Left ventricle myocardium inferior (tissue), 1 donor: ENCODE data around the gene STEAP3. TPM values are rescaled to one million over a fixed set of nuclear protein-coding genes. Genes with fewer than 3 reads are reported as not detected.

Source experiments
- DNase-seq: peaks from one replicate; pipeline ENCODE4 v3.0.0-alpha.2; 2020
- H3K27ac ChIP-seq: fragments of 200-600 bp; replicated peaks from 2 replicates; pipeline ENCODE4 v1.8.0; 2021
- H3K27me3 ChIP-seq: fragments of 200-600 bp; 2 replicates; pipeline ENCODE4 v1.8.0; 2021; ENCODE audit warnings: low read depth
- H3K36me3 ChIP-seq: fragments of 200-600 bp; 2 replicates; pipeline ENCODE4 v1.8.0; 2021
- H3K4me1 ChIP-seq: fragments of 200-600 bp; 2 replicates; pipeline ENCODE4 v1.8.0; 2021
- H3K4me3 ChIP-seq: fragments of 200-600 bp; 2 replicates; pipeline ENCODE4 v1.8.0; 2021; ENCODE audit warnings: mild to moderate bottlenecking, moderate library complexity
- H3K9me3 ChIP-seq: fragments of 200-600 bp; replicated peaks from 2 replicates; pipeline ENCODE4 v1.8.0; 2021
- intact Hi-C: fragments of 100-400 bp; cut with micrococcal nuclease; formaldehyde crosslinking; loops from one replicate; pipeline ENCODE4 v1.11.0; 2022
- total RNA-seq: library from RNA; stranded (reverse); fragmentation: NEBNext Ultra II Directional; extraction: Animal tissue kit (Norgen Biotek cat#: 25700); gene quantifications from one replicate; pipeline ENCODE4 v1.2.1, GENCODE V29; 2021
- TF ChIP-seq, protein P1 (sequence below): fragments of 200-600 bp; IDR thresholded peaks from 2 replicates; pipeline ENCODE4 v1.8.0; 2021; ENCODE audit warnings: antibody characterized with exemption, mild to moderate bottlenecking, borderline replicate concordance
- donor health status: DM: no; HTN: yes; CAD: no; lungs with severe emphysema.

STEAP3 gene
- total RNA-seq, 1 donor from 2014 or later, result 7.1 TPM

GRCh38 chr2:119311831-119312230 lies 88.2 kb downstream of the STEAP3 start:
- intact Hi-C loops, result no loop called here
- no peaks in the 10 kb centered on the region for H3K9me3 ChIP-seq
- DNase-seq, result no peak
- no peak overlapping the region for H3K4me3 ChIP-seq
- H3K4me1 ChIP-seq, result peaks cover 48% of the 10 kb centered on the region
- no peak overlapping the region for H3K27ac ChIP-seq
- TF ChIP-seq, protein P1, sequence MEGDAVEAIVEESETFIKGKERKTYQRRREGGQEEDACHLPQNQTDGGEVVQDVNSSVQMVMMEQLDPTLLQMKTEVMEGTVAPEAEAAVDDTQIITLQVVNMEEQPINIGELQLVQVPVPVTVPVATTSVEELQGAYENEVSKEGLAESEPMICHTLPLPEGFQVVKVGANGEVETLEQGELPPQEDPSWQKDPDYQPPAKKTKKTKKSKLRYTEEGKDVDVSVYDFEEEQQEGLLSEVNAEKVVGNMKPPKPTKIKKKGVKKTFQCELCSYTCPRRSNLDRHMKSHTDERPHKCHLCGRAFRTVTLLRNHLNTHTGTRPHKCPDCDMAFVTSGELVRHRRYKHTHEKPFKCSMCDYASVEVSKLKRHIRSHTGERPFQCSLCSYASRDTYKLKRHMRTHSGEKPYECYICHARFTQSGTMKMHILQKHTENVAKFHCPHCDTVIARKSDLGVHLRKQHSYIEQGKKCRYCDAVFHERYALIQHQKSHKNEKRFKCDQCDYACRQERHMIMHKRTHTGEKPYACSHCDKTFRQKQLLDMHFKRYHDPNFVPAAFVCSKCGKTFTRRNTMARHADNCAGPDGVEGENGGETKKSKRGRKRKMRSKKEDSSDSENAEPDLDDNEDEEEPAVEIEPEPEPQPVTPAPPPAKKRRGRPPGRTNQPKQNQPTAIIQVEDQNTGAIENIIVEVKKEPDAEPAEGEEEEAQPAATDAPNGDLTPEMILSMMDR, result no peak
- H3K36me3 ChIP-seq, result no peaks in the 10 kb centered on the region
- H3K27me3 ChIP-seq, result no peaks in the 10 kb centered on the region

Other genes with a start within 250 kb of the STEAP3 start
- not detected for gene C1QL2, start 65.1 kb upstream of the STEAP3 start, total RNA-seq
- gene C2orf76, start 143.0 kb downstream of the STEAP3 start, total RNA-seq, result 7.3 TPM
- gene DBI, start 143.1 kb downstream of the STEAP3 start, total RNA-seq, result 303 TPM
- 2.4 TPM for gene TMEM37, start 208.0 kb downstream of the STEAP3 start, total RNA-seq